Measurements from ENCODE around the gene HADHA.
A peak's percentile ranks its signal among the peaks of the same experiment; 100 is the strongest.
"Not testable (repeated sequence)": the region's sequence is repeated elsewhere in the genome, so short reads cannot be mapped to it uniquely, and the experiment has no call there.

The HADHA gene

GRCh38 chr2:26268213-26268612 is 23.8 kb upstream of the HADHA start:
- no peak for DNase-seq (ENCODE audit: low read depth)

GRCh38 chr2:26258836-26259235 is 14.4 kb upstream of the HADHA start:
- not testable (repeated sequence) for H3K4me3 ChIP-seq (ENCODE audit: low read length)

More at GRCh38 chr2:26268213-26268612, 23.8 kb upstream of the HADHA start:
- no peak for TF ChIP-seq CTCF (conservative IDR thresholded peaks at IDR 0.05; ENCODE audit: low read length)
- H3K4me3 ChIP-seq (ENCODE audit: low read length), result no peak overlapping the region

GRCh38 chr2:26255759-26256384 is 11.4 kb upstream of the HADHA start:
- no peak for DNase-seq (ENCODE audit: low read depth)
- no peak for TF ChIP-seq CTCF (conservative IDR thresholded peaks at IDR 0.05; ENCODE audit: low read length)
- no peak overlapping the region for H3K4me3 ChIP-seq (ENCODE audit: low read length)

More at GRCh38 chr2:26258836-26259235, 14.4 kb upstream of the HADHA start:
- DNase-seq (ENCODE audit: low read depth), result not testable (repeated sequence)

GRCh38 chr2:26251893-26252292 is 7.5 kb upstream of the HADHA start:
- TF ChIP-seq CTCF (conservative IDR thresholded peaks at IDR 0.05; ENCODE audit: low read length), result no peak
- peak; percentile 23 for DNase-seq (ENCODE audit: low read depth)
- no peak overlapping the region for H3K4me3 ChIP-seq (ENCODE audit: low read length)

GRCh38 chr2:26249625-26250024 is 5.2 kb upstream of the HADHA start:
- TF ChIP-seq CTCF (conservative IDR thresholded peaks at IDR 0.05; ENCODE audit: low read length), result no peak
- DNase-seq (ENCODE audit: low read depth), result no peak
- H3K4me3 ChIP-seq (ENCODE audit: low read length), result no peak overlapping the region

- H3K4me3 ChIP-seq (ENCODE audit: low read length), result no peak overlapping the region
- no peak for TF ChIP-seq CTCF (conservative IDR thresholded peaks at IDR 0.05; ENCODE audit: low read length)
- peak; percentile 53 for DNase-seq (ENCODE audit: low read depth)
Observed at GRCh38 chr2:26246818-26247217, 2.4 kb upstream of the HADHA start.

- no peak for TF ChIP-seq CTCF (conservative IDR thresholded peaks at IDR 0.05; ENCODE audit: low read length)
Observed at GRCh38 chr2:26245810-26246209, 1.4 kb upstream of the HADHA start.

More at GRCh38 chr2:26245810-26246209, 1.4 kb upstream of the HADHA start:
- H3K4me3 ChIP-seq (ENCODE audit: low read length), result peak overlapping the region; percentile 99
- peak; percentile 12 for DNase-seq (ENCODE audit: low read depth)
